LNCAP (cell line): ENCODE measurements around the gene RBFOX1.
A peak's percentile ranks its signal among the peaks of the same experiment; 100 is the strongest.

Experiments
- CTCF ChIP-seq: fragments of 450-650 bp; IDR thresholded peaks from 2 replicates; pipeline ENCODE4 v1.5.1; 2017; ENCODE audit warnings: mild to moderate bottlenecking

RBFOX1 gene

GRCh38 chr16:7513429-7513828, 180.8 kb downstream of the RBFOX1 start:
- peak; percentile 51 for TF ChIP-seq CTCF

- no peak for TF ChIP-seq CTCF
Measured at GRCh38 chr16:7515543-7515942, 182.9 kb downstream of the RBFOX1 start.

GRCh38 chr16:7517496-7517895, 184.9 kb downstream of the RBFOX1 start:
- TF ChIP-seq CTCF = no peak

GRCh38 chr16:7518158-7518557, 185.5 kb downstream of the RBFOX1 start:
- TF ChIP-seq CTCF = no peak

- TF ChIP-seq CTCF = no peak
Measured at GRCh38 chr16:7521834-7522233, 189.2 kb downstream of the RBFOX1 start.

- no peak for TF ChIP-seq CTCF
Measured at GRCh38 chr16:7524419-7524818, 191.8 kb downstream of the RBFOX1 start.

GRCh38 chr16:7526736-7527135, 194.1 kb downstream of the RBFOX1 start:
- no peak for TF ChIP-seq CTCF

- no peak for TF ChIP-seq CTCF
Measured at GRCh38 chr16:7532534-7532933, 199.9 kb downstream of the RBFOX1 start.
